Gastroesophageal sphincter (tissue), 4 donors: ENCODE results near the gene SDHAF2. TPM values are rescaled to one million over a fixed set of nuclear protein-coding genes. Genes with fewer than 3 reads are reported as not detected.
"Not testable (repeated sequence)": the region's sequence is repeated elsewhere in the genome, so short reads cannot be mapped to it uniquely, and the experiment has no call there.

Experiments
- ATAC-seq: fragments of 150-250 bp; one replicate; pipeline ENCODE4 v1.9.1; 2016; ENCODE audit warnings: mild to moderate bottlenecking, moderate library complexity
- H3K27ac ChIP-seq, 4 donors: fragments of 200-600 bp; sonication (generic) in 3 of 4; 1 replicate in 3 of 4; 2 replicates in 1 of 4; pipeline ENCODE4 v1.5.1; 2016 to 2019
- H3K27me3 ChIP-seq: fragments of 200-600 bp; sonication (generic); one replicate; pipeline ENCODE4 v1.5.1; 2019
- H3K36me3 ChIP-seq, 2 donors: fragments of 200-600 bp; sonication (generic); one replicate each; pipeline ENCODE4 v1.5.1; 2019; ENCODE audit warnings: control low read depth in 1 of 2
- H3K4me1 ChIP-seq, 3 donors: fragments of 200-600 bp; sonication (generic); 1 replicate in 2 of 3; 2 replicates in 1 of 3; pipeline ENCODE4 v1.5.1; 2016 to 2019; ENCODE audit warnings: control low read depth in 2 of 3
- H3K4me3 ChIP-seq, 2 donors: fragments of 200-600 bp; sonication (generic); one replicate each; pipeline ENCODE4 v1.5.1; 2019; ENCODE audit warnings: mild to moderate bottlenecking in 1 of 2, moderate library complexity in 1 of 2
- H3K9me3 ChIP-seq, 3 donors: fragments of 200-600 bp; sonication (generic); one replicate each; pipeline ENCODE4 v1.5.1; 2017 to 2019; ENCODE audit warnings: control low read depth in 2 of 3
- EP300 ChIP-seq: sonication (generic); formaldehyde crosslinking; IDR thresholded peaks from one replicate; pipeline ENCODE4 v1.6.1; 2017; ENCODE audit warnings: antibody characterized with exemption, mild to moderate bottlenecking
- POLR2A ChIP-seq, 2 donors: fragments of 450-650 bp; IDR thresholded peaks; one replicate each; pipeline ENCODE4 v1.6.1; 2017; ENCODE audit warnings: antibody characterized with exemption in 2 of 2, mild to moderate bottlenecking in 2 of 2, moderate library complexity in 1 of 2
- POLR2AphosphoS5 ChIP-seq: sonication (generic); formaldehyde crosslinking; IDR thresholded peaks from one replicate; pipeline ENCODE4 v1.6.1; 2017; ENCODE audit warnings: antibody characterized with exemption
- WGBS, 2 donors: methylation state at CpG; one replicate each; pipeline ENCODE4 v1.1.5; 2018; ENCODE audit warnings: low coverage in 1 of 2; 5-methylcytosine and 5-hydroxymethylcytosine counted together
- total RNA-seq, 4 donors: library from RNA; depleted of rRNA; stranded (reverse); fragments of >200 nt; gene quantifications; one replicate each; pipeline ENCODE4 v1.1.0, GENCODE V29; 2016
- TF ChIP-seq, protein P1 (sequence below), 4 experiments: fragments of 200-600 bp in 2 of 4; fragments of 450-650 bp in 2 of 4; sonication (generic) in 1 of 4; IDR thresholded peaks; one replicate each; pipeline ENCODE4 v1.5.1; 2017 to 2019; ENCODE audit warnings: antibody characterized with exemption in 4 of 4, mild to moderate bottlenecking in 2 of 4, moderate library complexity in 2 of 4

The SDHAF2 gene
- total RNA-seq, 4 donors from 2014 or later, result 32.5 to 71.1 (median 48.3) TPM

DNA sequence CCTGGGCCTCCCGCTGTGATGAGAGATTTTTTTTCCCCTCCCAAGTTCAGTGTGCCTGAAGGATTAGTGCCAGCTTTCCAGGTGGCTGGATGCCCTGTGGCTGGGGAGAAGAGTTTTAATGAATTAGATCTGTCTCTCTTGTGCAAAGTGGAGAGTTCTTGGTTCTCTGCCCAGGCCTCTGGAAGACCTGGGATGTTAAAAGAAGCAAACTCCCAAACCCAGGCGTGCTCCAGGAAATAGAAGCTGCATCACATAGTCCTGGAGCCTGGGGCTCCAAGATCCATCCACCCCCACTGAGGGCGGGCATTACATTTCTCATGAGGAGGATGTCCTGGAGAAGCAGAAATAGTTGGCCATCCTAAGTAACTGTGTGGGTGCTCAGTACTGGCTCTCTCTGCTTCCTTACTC lies 30.6 kb downstream of the SDHAF2 start:
- Histone ChIP-seq H3K27me3 (no peaks in the 10 kb centered on the region), H3K9me3 (no peaks in the 10 kb centered on the region), H3K27ac (peak overlapping the region in 3 of 4 donors; percentile 18 to 43 (median 24)), H3K36me3 (peaks cover 0 to 28% of the 10 kb centered on the region in 2 donors), H3K4me1 (peaks cover 0 to 15% (median 9%) of the 10 kb centered on the region in 3 donors), H3K4me3 (no peak overlapping the region)
- WGBS, 2 donors, result 22 to 50% methylated on average over 1 of the region's 3 CpGs
- TF ChIP-seq POLR2A (IDR thresholded peaks at IDR 0.05) (no peak), EP300 (no peak), POLR2AphosphoS5 (no peak)
- TF ChIP-seq, protein P1, sequence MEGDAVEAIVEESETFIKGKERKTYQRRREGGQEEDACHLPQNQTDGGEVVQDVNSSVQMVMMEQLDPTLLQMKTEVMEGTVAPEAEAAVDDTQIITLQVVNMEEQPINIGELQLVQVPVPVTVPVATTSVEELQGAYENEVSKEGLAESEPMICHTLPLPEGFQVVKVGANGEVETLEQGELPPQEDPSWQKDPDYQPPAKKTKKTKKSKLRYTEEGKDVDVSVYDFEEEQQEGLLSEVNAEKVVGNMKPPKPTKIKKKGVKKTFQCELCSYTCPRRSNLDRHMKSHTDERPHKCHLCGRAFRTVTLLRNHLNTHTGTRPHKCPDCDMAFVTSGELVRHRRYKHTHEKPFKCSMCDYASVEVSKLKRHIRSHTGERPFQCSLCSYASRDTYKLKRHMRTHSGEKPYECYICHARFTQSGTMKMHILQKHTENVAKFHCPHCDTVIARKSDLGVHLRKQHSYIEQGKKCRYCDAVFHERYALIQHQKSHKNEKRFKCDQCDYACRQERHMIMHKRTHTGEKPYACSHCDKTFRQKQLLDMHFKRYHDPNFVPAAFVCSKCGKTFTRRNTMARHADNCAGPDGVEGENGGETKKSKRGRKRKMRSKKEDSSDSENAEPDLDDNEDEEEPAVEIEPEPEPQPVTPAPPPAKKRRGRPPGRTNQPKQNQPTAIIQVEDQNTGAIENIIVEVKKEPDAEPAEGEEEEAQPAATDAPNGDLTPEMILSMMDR (IDR thresholded peaks at IDR 0.05), result no peak
- peak; percentile 53 for ATAC-seq

DNA sequence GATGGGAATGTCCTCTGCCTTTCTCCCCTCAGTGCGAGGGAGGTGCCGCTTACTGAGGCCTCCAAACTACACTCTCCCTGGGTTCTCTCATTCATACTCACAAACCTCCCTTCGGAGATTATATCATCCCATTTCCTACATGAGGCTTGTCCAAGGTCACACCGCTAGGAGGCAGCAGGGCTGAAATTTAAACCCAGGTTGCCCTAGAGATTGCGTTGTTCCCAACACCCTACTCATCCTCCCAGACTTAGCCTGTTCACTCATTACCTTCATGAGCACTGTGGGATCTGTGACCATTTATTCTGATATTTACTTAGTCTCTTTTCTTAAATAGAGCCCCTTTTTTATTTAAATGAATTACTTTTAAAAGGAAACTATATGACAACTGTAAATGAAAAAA lies 31.1 kb downstream of the SDHAF2 start:
- H3K4me3 ChIP-seq, result no peak overlapping the region
- TF ChIP-seq POLR2AphosphoS5 (no peak), POLR2A (IDR thresholded peaks at IDR 0.05) (no peak), EP300 (no peak)
- TF ChIP-seq, protein P1 (IDR thresholded peaks at IDR 0.05), result no peak
- H3K9me3 ChIP-seq, result no peaks in the 10 kb centered on the region
- H3K27me3 ChIP-seq, result no peaks in the 10 kb centered on the region
- peaks cover 0 to 15% (median 9%) of the 10 kb centered on the region in 3 donors for H3K4me1 ChIP-seq
- no peak for ATAC-seq
- H3K27ac ChIP-seq, result peak overlapping the region in 3 of 4 donors; percentile 18 to 43 (median 24)
- peaks cover 0 to 24% of the 10 kb centered on the region in 2 donors for H3K36me3 ChIP-seq
- 72 to 87% methylated on average over 5 of the region's 5 CpGs for WGBS, 2 donors

DNA sequence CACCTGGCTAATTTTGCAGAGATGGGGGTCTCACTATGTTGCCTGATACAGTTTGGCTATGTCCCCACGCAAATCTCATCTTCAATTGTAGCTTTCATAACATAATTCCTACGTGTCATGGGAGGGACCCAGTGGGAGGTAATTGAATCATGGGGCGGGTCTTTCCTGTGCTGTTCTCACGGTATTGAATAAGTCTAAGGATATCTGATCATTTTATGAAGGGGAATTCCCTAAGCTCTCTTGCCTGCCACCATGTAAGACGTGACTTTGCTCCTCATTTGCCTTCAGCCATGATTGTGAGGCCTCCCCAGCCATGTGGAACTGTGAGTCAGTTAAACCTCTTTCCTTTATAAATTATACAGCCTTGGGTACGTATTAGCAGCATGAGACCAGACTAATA lies 37.7 kb downstream of the SDHAF2 start:
- not testable (repeated sequence) for H3K4me3 ChIP-seq, ATAC-seq, H3K27ac ChIP-seq, H3K9me3 ChIP-seq, H3K27me3 ChIP-seq
- H3K4me1 ChIP-seq, result peaks cover 0 to 11% (median under 1%) of the 10 kb centered on the region in 3 donors
- H3K36me3 ChIP-seq, result peaks cover 0 to 56% of the 10 kb centered on the region in 2 donors
- WGBS, 2 donors, result 72 to 89% methylated on average over 3 to 4 of the region's 6 CpGs

DNA sequence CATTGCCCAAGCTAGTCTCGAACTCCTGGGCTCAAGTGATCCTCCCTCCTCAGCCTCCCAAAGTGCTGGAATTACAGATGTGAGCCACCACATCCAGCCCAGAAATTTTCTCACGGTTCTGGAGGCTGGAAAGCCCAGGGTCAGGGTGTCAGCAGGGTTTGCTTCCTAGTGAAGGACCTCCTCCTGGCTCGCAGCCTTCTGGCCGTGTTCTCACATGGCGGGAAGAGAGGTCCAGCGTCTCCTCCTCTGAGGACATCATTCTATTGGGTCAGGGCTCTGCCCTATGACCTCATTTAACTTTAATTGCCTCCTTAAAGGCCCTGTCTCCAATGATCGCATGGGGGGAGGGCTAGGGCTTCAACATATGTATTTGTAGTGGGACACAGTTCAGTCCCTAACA lies 38.1 kb downstream of the SDHAF2 start:
- Histone ChIP-seq H3K9me3 (no peaks in the 10 kb centered on the region), H3K36me3 (peaks cover 0 to 54% of the 10 kb centered on the region in 2 donors), H3K27ac (no peak overlapping the region), H3K27me3 (no peaks in the 10 kb centered on the region), H3K4me1 (peaks cover 0 to 14% (median 3%) of the 10 kb centered on the region in 3 donors), H3K4me3 (no peak overlapping the region)
- 90% methylated on average over 4 of the region's 7 CpGs; no CpG with 5 or more reads in 1 of the 2 donors for WGBS, 2 donors
- TF ChIP-seq, protein P1 (IDR thresholded peaks at IDR 0.05), result no peak
- TF ChIP-seq EP300 (no peak), POLR2AphosphoS5 (no peak), POLR2A (IDR thresholded peaks at IDR 0.05) (no peak)
- ATAC-seq, result no peak

DNA sequence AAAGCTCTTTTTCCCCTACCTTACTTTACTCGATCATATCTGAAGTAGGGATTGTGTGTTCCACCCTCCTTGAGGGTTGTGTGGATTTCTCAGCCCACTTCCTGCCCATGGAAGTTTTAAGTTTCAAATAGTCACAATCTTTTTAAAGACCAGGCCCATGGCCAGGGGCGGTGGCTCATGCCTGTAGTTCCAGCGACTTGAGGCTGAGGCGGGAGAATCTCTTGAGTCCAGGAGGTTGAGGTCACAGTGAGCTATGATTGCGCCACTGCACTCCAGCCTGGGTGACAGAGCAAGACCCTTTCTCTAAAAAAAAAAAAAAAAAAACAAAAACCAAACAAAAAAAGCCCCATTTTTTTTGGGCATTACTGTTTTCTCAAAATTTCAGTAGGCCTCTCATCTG lies 42.4 kb downstream of the SDHAF2 start:
- peak; percentile 83 for ATAC-seq
- Histone ChIP-seq H3K27me3 (no peaks in the 10 kb centered on the region), H3K4me1 (peaks cover 0 to 20% (median 7%) of the 10 kb centered on the region in 3 donors), H3K4me3 (no peak overlapping the region), H3K9me3 (no peaks in the 10 kb centered on the region), H3K36me3 (peaks cover 0 to 56% of the 10 kb centered on the region in 2 donors), H3K27ac (peak overlapping the region in 3 of 4 donors; percentile 65 to 69 (median 67))
- 85 to 100% methylated on average over 1 to 4 of the region's 5 CpGs for WGBS, 2 donors
- TF ChIP-seq, protein P1 (IDR thresholded peaks at IDR 0.05), result no peak
- TF ChIP-seq POLR2A (IDR thresholded peaks at IDR 0.05), result no peak
- no peak for TF ChIP-seq EP300
- TF ChIP-seq POLR2AphosphoS5, result no peak
